Measurements from ENCODE around the gene EHD4. TPM values are rescaled to one million over a fixed set of nuclear protein-coding genes. Genes with fewer than 3 reads are reported as not detected.

Gene EHD4
- total RNA-seq, 2 donors from 2014 or later = 13.8 to 16.9 TPM

GRCh38 chr15:41928637-41929620, 43.4 kb downstream of the EHD4 start:
- WGBS, 2 donors = 39 to 43% methylated on average over 16 of the region's 16 CpGs
- H3K9me3 ChIP-seq = no peaks in the 10 kb centered on the region
- H3K27ac ChIP-seq = peak overlapping the region; percentile 9 to 68 (median 60)
- ATAC-seq = peak; percentile 22
- H3K36me3 ChIP-seq (replicated peaks in 1 of 2; ENCODE audit: insufficient read depth in 1 of 2, low read depth in 2 of 2) = no peaks in the 10 kb centered on the region
- intact Hi-C loops (cut with DNase I) = loop anchor here (10.0 kb wide), 1 partner anchor 46 kb away; the partner anchor contains the start of gene EHD4
- H3K4me3 ChIP-seq = no peak overlapping the region
- H3K27me3 ChIP-seq = no peaks in the 10 kb centered on the region
- peaks cover 62% of the 10 kb centered on the region for H3K4me1 ChIP-seq
- peak in 1 of 4 donors; percentile 56 for DNase-seq
- TF ChIP-seq CTCF (IDR thresholded peaks at IDR 0.05) (no peak), POLR2A (IDR thresholded peaks at IDR 0.05) (no peak)

GRCh38 chr15:41928100-41928499, 44.3 kb downstream of the EHD4 start:
- H3K4me3 ChIP-seq = no peak overlapping the region
- no peak for DNase-seq
- no peaks in the 10 kb centered on the region for H3K36me3 ChIP-seq (replicated peaks in 1 of 2; ENCODE audit: insufficient read depth in 1 of 2, low read depth in 2 of 2)
- H3K27me3 ChIP-seq = no peaks in the 10 kb centered on the region
- H3K27ac ChIP-seq = peak overlapping the region; percentile 6 to 63 (median 60)
- intact Hi-C loops (cut with DNase I) = loop anchor here (10.0 kb wide), 1 partner anchor 47 kb away; the partner anchor contains the start of gene EHD4
- H3K4me1 ChIP-seq = peaks cover 62% of the 10 kb centered on the region
- H3K9me3 ChIP-seq = no peaks in the 10 kb centered on the region
- ATAC-seq = peak; percentile 59
- TF ChIP-seq CTCF (IDR thresholded peaks at IDR 0.05) (no peak), POLR2A (IDR thresholded peaks at IDR 0.05) (no peak)
- 29 to 42% methylated on average over 6 of the region's 6 CpGs for WGBS, 2 donors

GRCh38 chr15:41927536-41927935, 44.8 kb downstream of the EHD4 start:
- ATAC-seq (no peak), DNase-seq (no peak)
- no peaks in the 10 kb centered on the region for H3K9me3 ChIP-seq
- no peak overlapping the region for H3K4me3 ChIP-seq
- WGBS, 2 donors = 77 to 83% methylated on average over 3 of the region's 3 CpGs
- intact Hi-C loops (cut with DNase I) = loop anchor here (10.0 kb wide), 1 partner anchor 47 kb away; the partner anchor contains the start of gene EHD4
- TF ChIP-seq CTCF (IDR thresholded peaks at IDR 0.05) (no peak), POLR2A (IDR thresholded peaks at IDR 0.05) (no peak)
- H3K27ac ChIP-seq = peak overlapping the region in 3 of 4 donors; percentile 59 to 63 (median 62)
- no peaks in the 10 kb centered on the region for H3K27me3 ChIP-seq
- peaks cover 62% of the 10 kb centered on the region for H3K4me1 ChIP-seq
- H3K36me3 ChIP-seq (replicated peaks in 1 of 2; ENCODE audit: insufficient read depth in 1 of 2, low read depth in 2 of 2) = no peaks in the 10 kb centered on the region

GRCh38 chr15:41926185-41927056, 45.9 kb downstream of the EHD4 start:
- H3K27me3 ChIP-seq = no peaks in the 10 kb centered on the region
- intact Hi-C loops (cut with DNase I) = loop anchor here (10.0 kb wide), 1 partner anchor 48 kb away; the partner anchor contains the start of gene EHD4
- H3K36me3 ChIP-seq (replicated peaks in 1 of 2; ENCODE audit: insufficient read depth in 1 of 2, low read depth in 2 of 2) = no peaks in the 10 kb centered on the region
- H3K4me3 ChIP-seq = no peak overlapping the region
- 65 to 70% methylated on average over 10 of the region's 10 CpGs for WGBS, 2 donors
- ATAC-seq (no peak), DNase-seq (no peak)
- TF ChIP-seq POLR2A (IDR thresholded peaks at IDR 0.05) = no peak
- TF ChIP-seq CTCF (IDR thresholded peaks at IDR 0.05) = no peak
- H3K27ac ChIP-seq = peak overlapping the region in 3 of 4 donors; percentile 30 to 63 (median 62)
- peaks cover 73% of the 10 kb centered on the region for H3K4me1 ChIP-seq
- H3K9me3 ChIP-seq = no peaks in the 10 kb centered on the region

All from body of pancreas (tissue), 4 donors.